ENCODE measurements around the gene AMBP. TPM values are rescaled to one million over a fixed set of nuclear protein-coding genes. Genes with fewer than 3 reads are reported as not detected.

Gene AMBP
- total RNA-seq, 1 experiment from 2014 or later: 0.20 TPM

DNA sequence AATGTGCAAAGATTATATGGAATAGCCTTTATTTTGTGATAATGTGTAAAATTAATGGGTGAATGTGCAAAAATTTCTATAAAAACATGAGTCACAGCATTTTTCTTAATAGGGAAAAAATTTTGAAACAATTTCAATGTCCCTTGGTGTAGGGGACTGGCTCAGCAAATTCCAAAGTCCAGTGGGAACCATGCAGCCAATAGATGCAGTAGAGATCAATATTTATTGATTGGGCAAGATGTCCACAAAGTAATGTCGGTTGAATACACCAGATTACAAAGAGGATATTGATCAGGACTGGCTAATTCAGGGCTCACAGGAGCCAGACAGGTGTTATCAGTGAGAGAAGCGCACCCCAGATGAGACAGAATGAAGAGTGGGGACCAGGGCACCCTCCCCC is 62.5 kb downstream of the AMBP start:
- Histone ChIP-seq H4K91ac (ENCODE audit: insufficient read length, low read depth, low read length) (no peak overlapping the region), H2BK5ac (ENCODE audit: insufficient read length, low read length) (no peak overlapping the region), H2BK20ac (ENCODE audit: low read depth, low read length, poor library complexity, severe bottlenecking) (no peak overlapping the region), H3K9ac (ENCODE audit: extremely low read depth, insufficient read length, low read length) (no peak overlapping the region), H3K4me2 (ENCODE audit: insufficient read depth, insufficient read length, low read length) (no peak overlapping the region), H2BK15ac (ENCODE audit: low read depth, low read length) (no peak overlapping the region), H3K27me3 (ENCODE audit: insufficient read depth, low read length) (no peaks in the 10 kb centered on the region), H2BK12ac (ENCODE audit: insufficient read length, low read depth, low read length) (no peak overlapping the region), H3K9me3 (ENCODE audit: control insufficient read depth, low read depth, low read length) (no peaks in the 10 kb centered on the region), H4K20me1 (ENCODE audit: control insufficient read depth, insufficient read depth, insufficient read length) (no peaks in the 10 kb centered on the region), H3K23me2 (ENCODE audit: insufficient read length, low read depth, low read length, poor library complexity, severe bottlenecking) (no peaks in the 10 kb centered on the region), H3K27ac (ENCODE audit: insufficient read length, low read depth, low read length) (no peak overlapping the region), H3K23ac (ENCODE audit: insufficient read length, low read depth, low read length) (no peak overlapping the region), H4K5ac (ENCODE audit: insufficient read length, low read depth, low read length) (no peak overlapping the region), H3K4ac (ENCODE audit: low read depth, low read length) (no peak overlapping the region), H3T11ph (ENCODE audit: low read length) (no peak overlapping the region), H2AK5ac (ENCODE audit: insufficient read length, low read length) (no peak overlapping the region), H2AFZ (ENCODE audit: low read length) (no peak overlapping the region), H3K4me1 (ENCODE audit: insufficient read depth, low read length) (peaks cover 3% of the 10 kb centered on the region; the same call in 1 of the 2 replicates), H3K79me1 (ENCODE audit: insufficient read depth, low read depth, low read length, poor library complexity, severe bottlenecking) (no peaks in the 10 kb centered on the region), H3K18ac (ENCODE audit: insufficient read length, low read depth, low read length) (no peak overlapping the region), H3K14ac (ENCODE audit: insufficient read depth, low read length) (no peak overlapping the region), H3K56ac (ENCODE audit: insufficient read length, low read depth, low read length) (no peak overlapping the region), H3K79me2 (ENCODE audit: insufficient read depth, low read length) (no peaks in the 10 kb centered on the region), H2BK120ac (ENCODE audit: low read depth, low read length, poor library complexity, severe bottlenecking) (no peak overlapping the region), H4K8ac (replicated peaks; ENCODE audit: insufficient read length, low read depth, low read length) (no peak overlapping the region)
- Mint-ChIP-seq H3K4me1 (peaks cover 11 to 14% of the 10 kb centered on the region in 2 experiments), H3K9me3 (no peaks in the 10 kb centered on the region; a peak in 1 of 5 replicates), H3K27ac (no peak overlapping the region), H3K27me3 (ENCODE audit: low read depth) (no peaks in the 10 kb centered on the region; the same call in 1 of the 2 replicates), H3K4me3 (no peak overlapping the region), H3K36me3 (ENCODE audit: insufficient read depth in 1 of 3, low read depth in 3 of 3) (peaks cover 24 to 43% (median 28%) of the 10 kb centered on the region in 3 experiments)
- no peak for DNase-seq
- TF ChIP-seq, protein P1, sequence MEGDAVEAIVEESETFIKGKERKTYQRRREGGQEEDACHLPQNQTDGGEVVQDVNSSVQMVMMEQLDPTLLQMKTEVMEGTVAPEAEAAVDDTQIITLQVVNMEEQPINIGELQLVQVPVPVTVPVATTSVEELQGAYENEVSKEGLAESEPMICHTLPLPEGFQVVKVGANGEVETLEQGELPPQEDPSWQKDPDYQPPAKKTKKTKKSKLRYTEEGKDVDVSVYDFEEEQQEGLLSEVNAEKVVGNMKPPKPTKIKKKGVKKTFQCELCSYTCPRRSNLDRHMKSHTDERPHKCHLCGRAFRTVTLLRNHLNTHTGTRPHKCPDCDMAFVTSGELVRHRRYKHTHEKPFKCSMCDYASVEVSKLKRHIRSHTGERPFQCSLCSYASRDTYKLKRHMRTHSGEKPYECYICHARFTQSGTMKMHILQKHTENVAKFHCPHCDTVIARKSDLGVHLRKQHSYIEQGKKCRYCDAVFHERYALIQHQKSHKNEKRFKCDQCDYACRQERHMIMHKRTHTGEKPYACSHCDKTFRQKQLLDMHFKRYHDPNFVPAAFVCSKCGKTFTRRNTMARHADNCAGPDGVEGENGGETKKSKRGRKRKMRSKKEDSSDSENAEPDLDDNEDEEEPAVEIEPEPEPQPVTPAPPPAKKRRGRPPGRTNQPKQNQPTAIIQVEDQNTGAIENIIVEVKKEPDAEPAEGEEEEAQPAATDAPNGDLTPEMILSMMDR (conservative IDR thresholded peaks at IDR 0.05): no peak
- no CpG with 5 or more reads among the region's 2 CpGs for WGBS (ENCODE audit: extremely low coverage, insufficient read length, low lambda C conversion rate)
